B cell (primary cell): Measurements from ENCODE around the gene FOXO1. TPM values are rescaled to one million over a fixed set of nuclear protein-coding genes. Genes with fewer than 3 reads are reported as not detected.

Source experiments
- ATAC-seq: fragments of 200-7000 bp; cut with Tn5 transposase; one replicate; pipeline ENCODE4 v1.10.0; 2021; ENCODE audit warnings: low read depth, mild to moderate bottlenecking, moderate number of reproducible peaks, moderate library complexity
- CTCF ChIA-PET: fragments of 350-600 bp; sonication (Branson Sonifier 250); formaldehyde crosslinking; loops from one replicate; lab custom pipeline; 2021; ENCODE audit warnings: antibody characterized with exemption, inconsistent platforms; lab: Charles Lee
- POLR2A ChIA-PET: fragments of 350-600 bp; sonication (Branson Sonifier 250); formaldehyde crosslinking; loops from one replicate; lab custom pipeline; 2021; ENCODE audit warnings: antibody characterized with exemption; lab: Charles Lee
- DNase-seq: peaks from one replicate; pipeline ENCODE4 v3.0.0; 2013
- H2AFZ ChIP-seq: 2 replicates; pipeline ENCODE4 v1.6.1; 2012; ENCODE audit warnings: mild to moderate bottlenecking, low read depth, low read length; ENCODE audit not compliant: insufficient read depth, poor library complexity, severe bottlenecking
- H3K27ac ChIP-seq, 2 donors: 1 replicate in 1 of 2; 2 replicates in 1 of 2; pipeline ENCODE4 v1.5.1; 2012 to 2013; ENCODE audit warnings: low read length in 2 of 2, mild to moderate bottlenecking in 2 of 2, moderate library complexity in 1 of 2
- H3K27me3 ChIP-seq, 4 experiments: fragments of 200-600 bp in 1 of 4; sonication (generic) in 1 of 4; replicated peaks in 1 of 4; 1 replicate in 2 of 4; 2 replicates in 2 of 4; pipeline versions ENCODE4 v1.6.1 to v1.7.0; 2013 to 2016; ENCODE audit warnings: low read length in 3 of 4, mild to moderate bottlenecking in 2 of 4, mixed read lengths in 1 of 4, moderate library complexity in 1 of 4; ENCODE audit not compliant: insufficient read depth in 4 of 4, control insufficient read depth in 3 of 4; ENCODE audit errors: control extremely low read depth in 1 of 4
- H3K36me3 ChIP-seq, 2 experiments: replicated peaks in 1 of 2; 1 replicate in 1 of 2; 2 replicates in 1 of 2; pipeline versions ENCODE4 v1.6.1 to v1.7.1; 2013; ENCODE audit warnings: low read length in 1 of 2; ENCODE audit not compliant: insufficient read depth in 2 of 2, control insufficient read depth in 1 of 2; ENCODE audit errors: control extremely low read depth in 1 of 2, extremely low read depth in 1 of 2
- H3K4me1 ChIP-seq, 2 donors: fragments of 200-600 bp in 1 of 2; sonication (generic) in 1 of 2; 1 replicate in 1 of 2; 2 replicates in 1 of 2; pipeline versions ENCODE4 v1.5.1 to v1.6.1; 2013 to 2017; ENCODE audit warnings: low read length in 2 of 2; ENCODE audit not compliant: control insufficient read depth in 2 of 2, insufficient read depth in 2 of 2
- H3K4me2 ChIP-seq: replicated peaks from 2 replicates; pipeline ENCODE3; 2012; ENCODE audit warnings: mild to moderate bottlenecking, low read depth, low read length; ENCODE audit not compliant: poor library complexity, severe bottlenecking
- H3K4me3 ChIP-seq, 5 experiments: fragments of 200-600 bp in 1 of 5; sonication (generic) in 1 of 5; 1 replicate in 3 of 5; 2 replicates in 2 of 5; pipeline versions ENCODE4 v1.5.1 to v1.7.0; 2011 to 2016; ENCODE audit warnings: low read length in 4 of 5, mild to moderate bottlenecking in 4 of 5, low read depth in 2 of 5, control low read depth in 1 of 5, moderate library complexity in 1 of 5; ENCODE audit not compliant: insufficient read depth in 1 of 5; ENCODE audit errors: control extremely low read depth in 1 of 5, extremely low read depth in 1 of 5
- H3K79me2 ChIP-seq: fragments of 200-600 bp; sonication (generic); one replicate; pipeline ENCODE4 v1.6.0; 2016; ENCODE audit warnings: low read length; ENCODE audit not compliant: control insufficient read depth, insufficient read depth
- H3K9ac ChIP-seq: fragments of 200-600 bp; sonication (generic); 2 replicates; pipeline ENCODE4 v1.6.1; 2017; ENCODE audit warnings: mild to moderate bottlenecking, low read length, moderate library complexity
- H3K9me3 ChIP-seq, 3 donors: one replicate each; pipeline versions ENCODE4 v1.6.1 to v1.7.1; 2013; ENCODE audit warnings: low read length in 2 of 3; ENCODE audit not compliant: control insufficient read depth in 2 of 3, insufficient read depth in 1 of 3; ENCODE audit errors: control extremely low read depth in 1 of 3
- H4K20me1 ChIP-seq: 2 replicates; pipeline ENCODE4 v1.6.0; 2012; ENCODE audit warnings: mild to moderate bottlenecking, low read length; ENCODE audit not compliant: insufficient read depth, control insufficient read depth, poor library complexity, severe bottlenecking
- H3K27ac Mint-ChIP-seq: one replicate; pipeline ENCODE4 v1.8.0; 2021; ENCODE audit warnings: mixed read lengths
- H3K27me3 Mint-ChIP-seq: one replicate; pipeline ENCODE4 v1.8.0; 2021; ENCODE audit warnings: mixed read lengths
- H3K4me1 Mint-ChIP-seq: one replicate; pipeline ENCODE4 v1.8.0; 2021; ENCODE audit warnings: mixed read lengths
- H3K4me3 Mint-ChIP-seq: one replicate; pipeline ENCODE4 v1.8.0; 2021; ENCODE audit warnings: mixed read lengths
- H3K9me3 Mint-ChIP-seq: one replicate; pipeline ENCODE4 v1.8.0; 2022; ENCODE audit warnings: mixed read lengths; ENCODE audit not compliant: insufficient read depth
- CTCF ChIP-seq: fragments of 200-600 bp; IDR thresholded peaks from one replicate; pipeline ENCODE4 v1.8.0; 2022; ENCODE audit warnings: antibody characterized with exemption, mild to moderate bottlenecking
- EZH2 ChIP-seq: IDR thresholded peaks from 2 replicates; pipeline ENCODE4 v1.6.1; 2012; ENCODE audit warnings: borderline replicate concordance, low read depth, mild to moderate bottlenecking, moderate library complexity, low read length; ENCODE audit not compliant: insufficient read depth, poor library complexity, severe bottlenecking
- WGBS: methylation state at CpG from one replicate; pipeline ENCODE4 v1.1.5; 2013; ENCODE audit warnings: missing lambda C conversion rate; ENCODE audit not compliant: insufficient coverage; 5-methylcytosine and 5-hydroxymethylcytosine counted together
- intact Hi-C: fragments of 100-400 bp; cut with micrococcal nuclease; formaldehyde crosslinking; loops from one replicate; pipeline ENCODE4 v1.10.0; 2022
- polyA plus RNA-seq: library from polyadenylated mRNA; depleted of rRNA; stranded (reverse); fragments of >200 nt; gene quantifications from 2 replicates; pipeline ENCODE4 v1.2.3, GENCODE V29; 2012
- total RNA-seq, 2 donors: library from RNA; stranded (reverse); fragments of 120-200 nt in 1 of 2; gene quantifications; 1 replicate in 1 of 2; 2 replicates in 1 of 2; pipeline versions ENCODE4 v1.2.3 to v1.2.4, GENCODE V29; 2013 to 2022

Gene FOXO1
- total and polyA plus RNA-seq, 2 donors (not counting 1 experiment from before 2014, with no cell fraction given), result 22.8 to 77.9 TPM

DNA sequence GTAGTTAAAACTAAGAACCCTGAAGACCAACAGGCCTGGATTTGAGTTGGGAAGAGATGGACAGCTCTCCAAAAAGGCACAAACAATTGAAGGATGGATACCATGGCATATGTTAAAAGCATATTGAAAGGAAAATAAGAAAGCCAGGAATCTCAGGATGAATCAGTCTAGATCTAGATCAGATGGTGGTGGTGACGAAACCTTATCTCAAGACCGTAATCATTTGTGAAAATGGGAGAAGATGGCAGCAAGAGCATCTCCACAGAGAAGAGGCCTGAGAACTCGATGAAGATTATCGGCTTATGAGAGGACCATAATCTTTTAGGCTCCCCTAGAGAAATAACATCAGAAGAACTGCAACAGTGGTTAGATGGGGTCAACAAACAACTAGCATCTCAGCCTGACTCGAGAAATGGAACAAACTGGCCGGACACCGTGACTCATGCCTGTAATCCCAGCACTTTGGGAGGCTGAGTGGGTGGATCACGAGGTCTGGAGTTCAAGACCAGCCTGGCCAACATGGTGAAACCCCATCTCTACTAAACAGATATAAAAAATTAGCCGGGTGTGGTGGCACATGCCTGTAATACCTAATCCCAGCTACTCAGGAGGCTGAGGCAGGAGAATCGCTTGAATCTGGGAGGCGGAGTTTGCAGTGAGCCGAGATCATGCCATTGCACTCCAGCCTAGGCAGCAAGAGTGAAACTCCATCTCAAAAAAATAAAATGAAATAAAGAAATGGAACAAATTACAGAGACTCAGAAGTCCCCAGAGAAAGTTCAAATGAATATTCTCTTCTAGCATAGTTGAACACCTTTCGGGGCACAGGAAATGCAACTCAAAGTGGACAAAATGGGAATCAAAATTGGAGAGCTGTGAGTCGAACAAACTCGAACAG, 47.6 kb downstream of the FOXO1 start:
- no peak for DNase-seq
- H2AFZ ChIP-seq, result no peak overlapping the region
- H3K4me1 ChIP-seq, result peaks cover 82% of the 10 kb centered on the region in 2 donors
- Mint-ChIP-seq H3K9me3 (no peaks in the 10 kb centered on the region), H3K27ac (peak overlapping the region; percentile 54), H3K4me1 (peaks cover 84% of the 10 kb centered on the region), H3K4me3 (peak overlapping the region; percentile 40), H3K27me3 (no peaks in the 10 kb centered on the region)
- TF ChIP-seq EZH2, result no peak
- no peak for TF ChIP-seq CTCF
- H3K9me3 ChIP-seq, result no peaks in the 10 kb centered on the region
- POLR2A ChIA-PET, result no interaction called here
- H4K20me1 ChIP-seq, result peaks cover 88% of the 10 kb centered on the region
- H3K4me2 ChIP-seq, result peak overlapping the region; percentile 5
- intact Hi-C loops, result no loop called here
- H3K27ac ChIP-seq, result peak overlapping the region in 1 of 2 donors; percentile 48
- CTCF ChIA-PET, result interaction anchor here (0.7 kb wide), 1 partner anchor 34 kb away, joined by 3 read pairs; no protein-coding TSS in a partner anchor
- H3K27me3 ChIP-seq, result no peaks in the 10 kb centered on the region
- no peak for ATAC-seq
- H3K79me2 ChIP-seq, result peaks cover 100% of the 10 kb centered on the region
- H3K9ac ChIP-seq, result no peak overlapping the region
- no peak overlapping the region for H3K4me3 ChIP-seq
- peaks cover 0 to 4% of the 10 kb centered on the region in 2 experiments for H3K36me3 ChIP-seq
- WGBS, result 96% methylated on average over 5 of the region's 15 CpGs

GRCh38 chr13:40617801-40618356, 48.6 kb downstream of the FOXO1 start:
- H3K4me1 ChIP-seq, result peaks cover 83 to 85% of the 10 kb centered on the region in 2 donors
- ATAC-seq, result no peak
- peak overlapping the region; percentile 46 for H3K27ac Mint-ChIP-seq
- DNase-seq, result no peak
- ChIA-PET CTCF (interaction anchor here (0.7 kb wide), 1 partner anchor 30 kb away, joined by 3 read pairs; no protein-coding TSS in a partner anchor), POLR2A (no interaction called here)
- H3K4me3 ChIP-seq, result no peak overlapping the region
- intact Hi-C loops, result no loop called here
- no peak for TF ChIP-seq EZH2
- TF ChIP-seq CTCF, result no peak
- WGBS, result 61% methylated on average over 3 of the region's 8 CpGs
- peaks cover 88% of the 10 kb centered on the region for H4K20me1 ChIP-seq
- peak overlapping the region in 1 of 2 donors; percentile 48 for H3K27ac ChIP-seq
- H2AFZ ChIP-seq, result no peak overlapping the region
- H3K4me2 ChIP-seq, result peak overlapping the region; percentile 5
- no peaks in the 10 kb centered on the region for H3K9me3 ChIP-seq
- H3K4me1 Mint-ChIP-seq, result peaks cover 86% of the 10 kb centered on the region
- no peaks in the 10 kb centered on the region for H3K9me3 Mint-ChIP-seq
- H3K27me3 ChIP-seq, result no peaks in the 10 kb centered on the region
- no peak overlapping the region for H3K9ac ChIP-seq
- H3K4me3 Mint-ChIP-seq, result peak overlapping the region; percentile 36
- peaks cover 100% of the 10 kb centered on the region for H3K79me2 ChIP-seq
- no peaks in the 10 kb centered on the region for H3K27me3 Mint-ChIP-seq
- H3K36me3 ChIP-seq, result peaks cover 2 to 4% of the 10 kb centered on the region in 2 experiments
